BE2C (cell line): Measurements from ENCODE around the gene MTFR1L.

Source experiments
- DNase-seq: peaks from one replicate; pipeline ENCODE4 v3.0.0-alpha.2; 2020
- H3K27me3 ChIP-seq: fragments of 250-450 bp; sonication (Bioruptor Pico); 2 replicates; pipeline ENCODE4 v1.5.1; 2020; ENCODE audit warnings: mild to moderate bottlenecking
- H3K36me3 ChIP-seq: fragments of 250-450 bp; sonication (Bioruptor Pico); 2 replicates; pipeline ENCODE4 v1.5.1; 2020; ENCODE audit warnings: mild to moderate bottlenecking
- H3K4me1 ChIP-seq: fragments of 250-450 bp; sonication (Bioruptor Pico); 2 replicates; pipeline ENCODE4 v1.5.1; 2020
- H3K4me3 ChIP-seq: 2 replicates; pipeline ENCODE4 v1.5.1; 2011; ENCODE audit warnings: low read depth, low read length
- H3K9me3 ChIP-seq: fragments of 250-450 bp; sonication (Bioruptor Pico); 2 replicates; pipeline ENCODE4 v1.5.1; 2020
- CTCF ChIP-seq: IDR thresholded peaks from 2 replicates; pipeline ENCODE4 v1.5.1; 2012; ENCODE audit warnings: mild to moderate bottlenecking, low read depth, low read length

Gene MTFR1L

GRCh38 chr1:25780318-25781129, 39.2 kb upstream of the MTFR1L start:
- peaks cover 1% of the 10 kb centered on the region for H3K4me1 ChIP-seq
- H3K9me3 ChIP-seq: no peaks in the 10 kb centered on the region
- no peaks in the 10 kb centered on the region for H3K36me3 ChIP-seq
- DNase-seq: no peak
- no peak for TF ChIP-seq CTCF
- no peaks in the 10 kb centered on the region for H3K27me3 ChIP-seq
- H3K4me3 ChIP-seq: no peak overlapping the region

GRCh38 chr1:25781130-25781433, 38.7 kb upstream of the MTFR1L start:
- no peak for TF ChIP-seq CTCF

GRCh38 chr1:25782608-25783201, 37.0 kb upstream of the MTFR1L start:
- TF ChIP-seq CTCF: no peak
- no peak for DNase-seq

More at GRCh38 chr1:25781130-25781433, 38.7 kb upstream of the MTFR1L start:
- Histone ChIP-seq H3K27me3 (no peaks in the 10 kb centered on the region), H3K36me3 (no peaks in the 10 kb centered on the region), H3K4me3 (no peak overlapping the region), H3K4me1 (no peaks in the 10 kb centered on the region), H3K9me3 (no peaks in the 10 kb centered on the region)
- DNase-seq: no peak

GRCh38 chr1:25784575-25785051, 35.1 kb upstream of the MTFR1L start:
- H3K4me3 ChIP-seq: no peak overlapping the region
- no peaks in the 10 kb centered on the region for H3K9me3 ChIP-seq
- no peak for TF ChIP-seq CTCF
- no peaks in the 10 kb centered on the region for H3K36me3 ChIP-seq
- peaks cover 9% of the 10 kb centered on the region for H3K4me1 ChIP-seq
- H3K27me3 ChIP-seq: no peaks in the 10 kb centered on the region
- DNase-seq: no peak

More at GRCh38 chr1:25782608-25783201, 37.0 kb upstream of the MTFR1L start:
- no peaks in the 10 kb centered on the region for H3K36me3 ChIP-seq
- H3K27me3 ChIP-seq: no peaks in the 10 kb centered on the region
- no peak overlapping the region for H3K4me3 ChIP-seq
- no peaks in the 10 kb centered on the region for H3K9me3 ChIP-seq
- peaks cover 9% of the 10 kb centered on the region for H3K4me1 ChIP-seq

GRCh38 chr1:25785333-25786067, 34.3 kb upstream of the MTFR1L start:
- H3K4me3 ChIP-seq: no peak overlapping the region
- H3K27me3 ChIP-seq: no peaks in the 10 kb centered on the region
- DNase-seq: no peak
- no peaks in the 10 kb centered on the region for H3K9me3 ChIP-seq
- no peaks in the 10 kb centered on the region for H3K36me3 ChIP-seq
- peaks cover 9% of the 10 kb centered on the region for H3K4me1 ChIP-seq
- no peak for TF ChIP-seq CTCF
